IPS-15b (cell line): ENCODE measurements around the gene WSB1.

ENCODE experiments used
- H3K27me3 ChIP-seq: one replicate; pipeline ENCODE4 v1.6.1; 2013; ENCODE audit warnings: low read length; ENCODE audit not compliant: control insufficient read depth, insufficient read depth
- H3K36me3 ChIP-seq: one replicate; pipeline ENCODE4 v1.6.1; 2013; ENCODE audit warnings: low read length; ENCODE audit not compliant: control insufficient read depth, insufficient read depth
- H3K4me1 ChIP-seq: one replicate; pipeline ENCODE4 v1.6.1; 2013; ENCODE audit warnings: mild to moderate bottlenecking, low read length; ENCODE audit not compliant: control insufficient read depth, insufficient read depth
- H3K4me3 ChIP-seq: one replicate; pipeline ENCODE4 v1.5.1; 2013; ENCODE audit warnings: low read depth, low read length
- H3K9ac ChIP-seq: one replicate; pipeline ENCODE4 v1.6.1; 2013; ENCODE audit warnings: low read depth, mild to moderate bottlenecking, low read length
- H3K9me3 ChIP-seq: one replicate; pipeline ENCODE4 v1.6.1; 2013; ENCODE audit warnings: mild to moderate bottlenecking, low read length; ENCODE audit not compliant: control insufficient read depth, insufficient read depth

WSB1 gene

DNA sequence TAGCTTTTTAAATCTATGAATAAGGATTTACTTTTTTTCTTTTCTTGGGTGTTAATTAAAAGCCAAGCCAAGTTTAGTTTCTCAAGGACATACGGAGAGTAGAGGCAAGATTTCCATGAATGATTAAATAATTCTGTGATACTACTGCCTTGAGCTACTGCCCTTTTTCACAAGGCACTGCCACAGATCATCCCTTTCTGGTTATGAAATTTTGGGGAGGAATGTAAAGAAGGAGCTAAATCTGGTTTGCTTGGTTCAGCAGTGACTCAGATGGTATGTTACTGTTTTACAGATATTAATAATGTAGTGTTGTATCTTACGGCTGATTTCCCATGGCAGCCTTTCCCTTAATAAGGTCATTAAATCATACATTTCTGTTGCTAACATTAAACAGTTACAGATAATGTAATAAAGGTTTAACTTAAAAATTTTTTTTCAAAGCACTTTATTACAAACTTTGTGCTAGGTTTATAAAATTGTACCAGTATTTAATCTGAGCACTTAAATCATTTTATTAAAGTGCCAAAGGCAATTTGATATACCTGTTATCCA is 2.6 kb downstream of the WSB1 start:
- H3K4me3 ChIP-seq = peak overlapping the region; percentile 27
- H3K9me3 ChIP-seq = no peaks in the 10 kb centered on the region
- peaks cover 9% of the 10 kb centered on the region for H3K4me1 ChIP-seq
- H3K9ac ChIP-seq = no peak overlapping the region
- H3K36me3 ChIP-seq = peaks cover 3% of the 10 kb centered on the region
- H3K27me3 ChIP-seq = no peaks in the 10 kb centered on the region

DNA sequence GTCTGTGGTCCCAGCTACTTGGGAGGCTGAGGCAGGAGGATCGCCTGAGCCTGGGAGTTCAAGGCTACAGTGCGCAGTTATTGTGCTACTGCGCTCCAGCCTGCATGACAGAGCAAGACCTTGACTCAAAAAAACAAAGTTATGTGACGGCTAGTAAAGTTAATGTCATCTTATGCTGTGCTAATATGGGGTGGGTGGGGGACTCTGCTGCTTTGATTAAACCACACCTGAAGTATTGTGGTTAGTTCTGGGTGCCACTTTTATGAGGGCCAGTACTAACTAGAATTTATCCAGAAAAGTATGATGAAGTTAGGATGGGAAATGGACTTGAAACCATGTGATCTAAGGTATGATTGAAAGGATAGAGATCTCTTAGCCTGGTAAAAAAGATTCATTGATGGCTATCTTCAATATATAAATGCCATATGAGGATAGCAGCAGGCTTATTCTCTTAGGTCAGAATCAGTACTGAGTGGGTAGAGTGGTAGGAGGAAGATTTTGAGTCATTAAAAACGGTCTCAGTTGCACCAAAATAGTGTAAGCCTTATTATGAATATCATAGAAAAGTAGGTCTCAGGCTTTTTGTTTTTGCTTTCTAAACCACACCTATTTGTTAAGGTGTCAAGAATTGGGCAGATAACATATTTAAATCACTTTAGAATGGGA is 5.6 kb downstream of the WSB1 start:
- H3K36me3 ChIP-seq = peaks cover 3% of the 10 kb centered on the region
- H3K4me1 ChIP-seq = peaks cover 3% of the 10 kb centered on the region
- no peak overlapping the region for H3K4me3 ChIP-seq
- H3K9me3 ChIP-seq = no peaks in the 10 kb centered on the region
- H3K27me3 ChIP-seq = no peaks in the 10 kb centered on the region
- H3K9ac ChIP-seq = no peak overlapping the region

DNA sequence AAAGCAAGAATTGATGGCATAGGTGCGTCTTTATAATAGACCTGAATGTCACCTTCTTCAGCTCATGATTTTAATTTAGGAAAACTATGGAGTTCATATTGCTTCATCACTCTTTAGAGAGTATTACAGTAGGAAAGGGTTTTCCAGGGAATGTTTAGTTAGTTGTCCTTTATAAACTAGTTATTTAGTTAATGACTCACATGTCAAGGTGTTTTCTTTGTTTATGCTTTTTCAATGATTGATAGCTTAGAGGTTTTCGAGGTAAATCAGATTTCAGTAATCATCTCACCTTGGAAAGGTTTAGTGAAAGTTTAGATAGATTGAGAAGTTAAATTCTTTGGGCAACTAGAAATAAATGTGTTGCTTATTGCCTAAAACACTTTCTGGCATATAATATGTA is 9.8 kb downstream of the WSB1 start:
- Histone ChIP-seq H3K9me3 (no peaks in the 10 kb centered on the region), H3K4me1 (peaks cover 3% of the 10 kb centered on the region), H3K4me3 (no peak overlapping the region), H3K27me3 (no peaks in the 10 kb centered on the region), H3K36me3 (no peaks in the 10 kb centered on the region), H3K9ac (no peak overlapping the region)

DNA sequence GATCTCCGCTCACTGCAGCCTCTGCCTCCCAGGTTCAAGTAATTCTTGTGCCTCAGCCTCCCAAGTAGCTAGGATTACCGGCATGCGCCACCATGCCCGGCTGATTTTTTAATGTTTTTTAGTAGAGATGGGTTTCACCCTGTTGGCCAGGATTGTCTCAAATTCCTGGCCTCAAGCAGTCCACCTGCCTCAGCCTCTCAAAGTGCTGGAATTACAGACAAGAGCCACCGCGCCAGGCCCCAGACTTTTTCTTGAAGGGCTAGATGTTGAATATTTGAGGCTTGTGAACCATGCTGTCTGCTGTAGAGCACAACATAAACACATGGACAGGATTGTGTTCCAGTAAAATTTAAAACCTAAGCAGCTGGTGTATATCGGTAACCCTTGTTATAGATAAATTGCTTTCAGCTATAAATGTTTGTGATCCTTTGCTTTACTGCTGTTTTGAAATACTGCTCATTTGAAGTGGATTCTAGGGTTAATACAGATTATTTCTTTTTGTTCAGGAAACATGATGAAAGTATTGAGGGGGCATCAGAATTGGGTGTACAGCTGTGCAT is 12.4 kb downstream of the WSB1 start:
- no peak overlapping the region for H3K9ac ChIP-seq
- no peaks in the 10 kb centered on the region for H3K9me3 ChIP-seq
- no peaks in the 10 kb centered on the region for H3K4me1 ChIP-seq
- H3K4me3 ChIP-seq = no peak overlapping the region
- no peaks in the 10 kb centered on the region for H3K27me3 ChIP-seq
- H3K36me3 ChIP-seq = peaks cover 4% of the 10 kb centered on the region

DNA sequence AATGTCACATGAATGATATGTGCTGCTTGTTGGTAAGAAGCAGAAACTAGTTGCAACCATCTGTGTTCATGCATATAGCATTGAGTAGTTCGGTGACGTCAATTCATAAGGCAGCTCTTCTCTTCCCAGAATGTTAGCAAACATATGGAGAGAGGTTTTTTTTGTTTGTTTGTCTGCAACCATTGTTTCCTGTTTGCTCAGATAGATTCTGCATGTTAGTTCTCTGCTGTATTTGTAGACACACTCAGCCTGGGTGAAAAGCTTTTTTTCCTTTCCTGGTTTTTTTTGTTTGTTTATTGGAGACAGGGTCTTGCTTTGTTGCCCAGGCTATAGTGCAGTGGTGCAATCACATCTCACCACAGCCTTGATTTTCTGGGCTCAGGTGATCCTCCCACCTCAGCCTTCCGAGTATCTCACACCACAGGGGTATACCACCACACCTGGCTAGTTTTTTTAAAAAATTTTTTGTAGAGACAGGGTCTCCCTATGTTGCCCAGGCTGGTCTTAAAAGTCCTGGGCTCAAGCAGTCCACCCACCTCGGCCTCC is 16.7 kb downstream of the WSB1 start:
- no peak overlapping the region for H3K9ac ChIP-seq
- H3K9me3 ChIP-seq = no peaks in the 10 kb centered on the region
- no peaks in the 10 kb centered on the region for H3K27me3 ChIP-seq
- no peaks in the 10 kb centered on the region for H3K4me1 ChIP-seq
- H3K36me3 ChIP-seq = peaks cover 22% of the 10 kb centered on the region
- H3K4me3 ChIP-seq = no peak overlapping the region

DNA sequence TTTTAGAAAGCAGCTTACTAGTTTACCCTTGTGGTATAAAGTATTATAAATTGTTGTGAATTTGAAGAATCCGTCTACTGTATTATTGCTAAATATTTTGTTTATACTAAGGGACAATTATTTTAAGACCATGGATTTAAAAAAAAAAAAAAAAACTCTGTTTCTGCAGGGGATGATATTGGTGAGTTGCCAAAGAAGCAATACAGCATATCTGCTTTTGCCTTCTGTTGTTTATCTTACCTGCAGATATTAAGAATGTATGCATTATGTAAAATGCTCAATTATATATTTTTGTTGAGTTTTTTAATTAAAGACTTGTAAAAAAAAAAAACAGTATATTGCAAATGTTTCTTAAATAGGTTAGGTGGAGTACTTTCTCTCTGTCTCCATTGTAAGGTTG is 19.4 kb downstream of the WSB1 start:
- peaks cover 22% of the 10 kb centered on the region for H3K36me3 ChIP-seq
- no peaks in the 10 kb centered on the region for H3K9me3 ChIP-seq
- no peaks in the 10 kb centered on the region for H3K27me3 ChIP-seq
- no peaks in the 10 kb centered on the region for H3K4me1 ChIP-seq
- H3K9ac ChIP-seq = no peak overlapping the region
- H3K4me3 ChIP-seq = no peak overlapping the region

DNA sequence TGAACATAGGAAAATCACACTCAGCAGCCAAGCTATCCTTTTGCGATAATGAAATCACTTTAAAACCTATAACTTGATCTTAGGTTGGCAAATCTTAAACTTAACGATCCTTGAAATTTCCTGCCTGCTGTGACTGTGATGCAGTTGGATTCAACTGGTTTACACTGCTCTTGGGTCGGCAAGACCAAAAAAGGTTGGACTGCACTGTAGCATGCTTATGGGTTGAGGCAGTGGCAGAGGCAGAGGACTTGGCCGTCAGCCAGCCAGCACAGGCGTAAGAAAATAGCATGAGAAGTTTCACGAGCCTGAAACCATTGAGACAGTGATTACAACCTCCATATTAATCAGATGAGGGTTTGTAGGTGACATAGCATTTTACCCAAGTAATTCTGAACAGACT is 21.4 kb downstream of the WSB1 start:
- no peaks in the 10 kb centered on the region for H3K4me1 ChIP-seq
- no peaks in the 10 kb centered on the region for H3K9me3 ChIP-seq
- no peaks in the 10 kb centered on the region for H3K27me3 ChIP-seq
- peaks cover 22% of the 10 kb centered on the region for H3K36me3 ChIP-seq
- no peak overlapping the region for H3K4me3 ChIP-seq
- H3K9ac ChIP-seq = no peak overlapping the region

DNA sequence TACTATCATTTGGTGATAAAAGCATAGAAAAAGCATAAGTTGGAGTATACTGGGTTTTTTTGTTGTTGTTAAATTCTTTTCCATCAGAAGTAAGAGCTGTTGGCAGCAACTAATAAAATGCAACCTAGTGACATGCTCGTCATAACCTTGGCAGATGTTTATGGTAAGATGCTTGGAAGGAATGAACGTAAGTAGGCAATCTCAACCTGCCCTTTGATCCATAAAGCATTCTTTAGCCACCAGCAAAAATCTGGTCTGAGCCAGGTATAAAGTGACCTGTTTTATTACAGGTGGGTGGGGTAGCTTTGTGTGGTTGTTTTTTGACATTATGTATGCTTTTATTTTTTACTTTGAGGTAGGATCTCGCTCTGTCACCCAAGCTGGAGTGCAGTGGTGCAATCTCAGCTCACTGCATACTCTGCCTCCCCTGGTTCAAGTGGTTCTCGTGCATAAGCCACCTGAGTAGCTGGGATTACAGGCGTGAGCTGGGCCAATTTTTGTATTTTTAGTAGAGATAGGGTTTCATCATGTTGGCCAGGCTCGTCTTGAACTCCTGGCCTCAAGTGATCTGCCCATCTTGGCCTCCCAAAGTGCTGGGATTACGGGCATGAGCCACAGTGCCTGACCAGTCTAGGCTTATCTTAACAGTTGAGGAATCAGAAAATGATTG is 22.0 kb downstream of the WSB1 start:
- Histone ChIP-seq H3K9ac (no peak overlapping the region), H3K27me3 (no peaks in the 10 kb centered on the region), H3K4me1 (no peaks in the 10 kb centered on the region), H3K36me3 (peaks cover 18% of the 10 kb centered on the region), H3K4me3 (no peak overlapping the region), H3K9me3 (no peaks in the 10 kb centered on the region)

DNA sequence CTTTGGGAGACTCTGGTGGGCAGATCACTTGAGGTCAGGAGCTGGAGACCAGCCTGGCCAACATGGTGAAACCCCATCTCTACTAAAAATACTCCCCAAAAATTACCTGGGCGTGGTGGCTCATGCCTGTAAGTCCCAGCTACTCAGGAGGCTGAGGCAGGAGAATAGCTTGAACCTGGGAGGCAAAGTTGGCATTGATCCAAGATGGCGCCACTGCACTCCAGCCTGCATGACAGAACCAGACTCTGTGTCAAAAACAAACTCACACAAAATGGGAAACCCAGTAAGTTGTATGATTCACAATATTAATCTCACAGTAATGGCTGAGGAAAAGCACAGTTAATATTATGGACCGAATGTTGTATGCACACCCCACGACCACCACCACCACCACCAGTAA is 24.3 kb downstream of the WSB1 start:
- H3K36me3 ChIP-seq = peaks cover 11% of the 10 kb centered on the region
- H3K9ac ChIP-seq = no peak overlapping the region
- peaks cover 2% of the 10 kb centered on the region for H3K4me1 ChIP-seq
- no peaks in the 10 kb centered on the region for H3K9me3 ChIP-seq
- no peaks in the 10 kb centered on the region for H3K27me3 ChIP-seq
- H3K4me3 ChIP-seq = no peak overlapping the region

DNA sequence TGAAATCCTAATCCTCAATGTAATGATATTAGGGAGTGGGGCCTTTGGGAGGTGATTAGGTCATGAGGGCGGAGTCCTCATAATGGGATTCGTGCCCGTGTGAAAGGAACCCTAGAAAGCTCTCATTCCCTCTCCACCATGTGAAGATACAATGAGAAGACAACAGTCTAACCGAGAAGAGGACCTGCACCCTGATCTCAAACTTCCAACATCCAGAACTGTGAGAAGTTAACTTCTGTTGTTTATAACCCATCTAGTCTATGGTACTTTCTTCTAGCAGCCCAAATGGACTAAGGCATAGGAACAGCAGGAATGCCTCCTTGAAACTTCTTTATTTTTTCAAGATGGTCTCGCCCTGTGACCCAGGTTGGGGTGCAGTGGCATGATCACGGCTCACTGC is 24.7 kb downstream of the WSB1 start:
- H3K4me1 ChIP-seq = peaks cover 2% of the 10 kb centered on the region
- peaks cover 11% of the 10 kb centered on the region for H3K36me3 ChIP-seq
- no peak overlapping the region for H3K4me3 ChIP-seq
- no peaks in the 10 kb centered on the region for H3K27me3 ChIP-seq
- no peak overlapping the region for H3K9ac ChIP-seq
- H3K9me3 ChIP-seq = no peaks in the 10 kb centered on the region

DNA sequence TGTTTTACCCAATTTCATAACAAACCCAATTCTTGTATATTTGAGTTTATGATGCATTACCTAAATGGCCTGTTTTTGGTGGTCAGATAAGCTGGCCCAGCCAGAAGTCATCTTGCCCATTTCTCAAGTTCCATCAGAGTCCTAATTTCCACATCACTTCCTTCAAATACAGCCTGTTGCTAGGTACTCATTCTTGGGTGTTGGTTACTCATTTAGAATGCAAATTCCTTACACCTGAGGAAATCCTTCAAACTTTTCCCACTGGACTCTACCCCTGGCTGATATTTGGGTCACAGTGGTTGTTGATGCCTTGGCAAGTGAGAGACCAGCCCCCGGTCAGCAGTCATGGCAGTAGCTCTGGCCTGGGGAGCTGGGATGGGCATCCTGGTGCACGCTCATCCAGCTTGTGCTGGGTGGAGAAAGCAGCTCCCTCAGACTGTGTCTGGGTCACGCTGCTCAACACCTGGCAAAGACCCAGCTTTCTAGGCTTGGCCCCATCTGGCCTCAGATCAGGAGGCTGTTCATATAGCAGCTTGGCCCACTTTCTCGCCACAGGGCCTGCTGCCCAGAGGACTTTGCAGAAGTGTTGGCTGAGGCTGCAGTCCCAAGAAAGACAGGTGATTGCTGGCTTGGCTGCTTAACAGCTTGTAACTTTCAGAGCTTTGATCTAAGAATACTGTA is 25.8 kb downstream of the WSB1 start:
- Histone ChIP-seq H3K36me3 (peaks cover 9% of the 10 kb centered on the region), H3K9ac (no peak overlapping the region), H3K9me3 (no peaks in the 10 kb centered on the region)

More for the DNA sequence above, 25.8 kb downstream of the WSB1 start:
- Histone ChIP-seq H3K27me3 (no peaks in the 10 kb centered on the region), H3K4me3 (no peak overlapping the region), H3K4me1 (peaks cover 2% of the 10 kb centered on the region)
